ENCODE data around the gene SLC8B1. TPM values are rescaled to one million over a fixed set of nuclear protein-coding genes. Genes with fewer than 3 reads are reported as not detected.

Gene SLC8B1
- total RNA-seq, 1 donor from 2014 or later, result 45.6 TPM

DNA sequence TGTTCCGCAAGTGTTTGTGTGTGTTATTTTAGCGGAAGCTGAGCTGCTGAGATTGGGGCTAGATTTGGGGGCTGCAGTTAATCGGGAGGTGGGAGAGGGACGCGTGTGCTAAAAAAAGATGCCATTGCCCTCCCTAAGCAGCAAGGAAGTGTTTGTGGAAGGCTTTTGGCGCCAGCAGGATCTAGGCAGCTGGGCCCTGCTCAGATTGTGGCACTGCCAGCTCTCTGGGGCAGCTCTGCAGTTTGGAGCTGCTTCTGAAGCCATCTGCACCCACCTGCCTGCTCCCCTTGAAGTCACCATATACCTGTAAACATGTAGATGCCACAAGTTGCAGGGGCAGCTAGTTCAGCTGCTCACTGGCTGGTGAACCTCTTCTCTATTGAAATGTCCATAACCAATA is 84.9 kb downstream of the SLC8B1 start:
- DNase-seq (ENCODE audit: extremely low spot score, unreplicated experiment), result no peak
- H3K4me1 Mint-ChIP-seq (ENCODE audit: unreplicated experiment), result peaks cover 31% of the 10 kb centered on the region
- peaks cover 11% of the 10 kb centered on the region for H3K9me3 Mint-ChIP-seq (ENCODE audit: unreplicated experiment)
- H3K27ac Mint-ChIP-seq (ENCODE audit: unreplicated experiment), result no peak overlapping the region
- H3K4me3 Mint-ChIP-seq (ENCODE audit: unreplicated experiment), result no peak overlapping the region
- H3K27me3 Mint-ChIP-seq (ENCODE audit: unreplicated experiment), result no peaks in the 10 kb centered on the region
- TF ChIP-seq, protein P1, sequence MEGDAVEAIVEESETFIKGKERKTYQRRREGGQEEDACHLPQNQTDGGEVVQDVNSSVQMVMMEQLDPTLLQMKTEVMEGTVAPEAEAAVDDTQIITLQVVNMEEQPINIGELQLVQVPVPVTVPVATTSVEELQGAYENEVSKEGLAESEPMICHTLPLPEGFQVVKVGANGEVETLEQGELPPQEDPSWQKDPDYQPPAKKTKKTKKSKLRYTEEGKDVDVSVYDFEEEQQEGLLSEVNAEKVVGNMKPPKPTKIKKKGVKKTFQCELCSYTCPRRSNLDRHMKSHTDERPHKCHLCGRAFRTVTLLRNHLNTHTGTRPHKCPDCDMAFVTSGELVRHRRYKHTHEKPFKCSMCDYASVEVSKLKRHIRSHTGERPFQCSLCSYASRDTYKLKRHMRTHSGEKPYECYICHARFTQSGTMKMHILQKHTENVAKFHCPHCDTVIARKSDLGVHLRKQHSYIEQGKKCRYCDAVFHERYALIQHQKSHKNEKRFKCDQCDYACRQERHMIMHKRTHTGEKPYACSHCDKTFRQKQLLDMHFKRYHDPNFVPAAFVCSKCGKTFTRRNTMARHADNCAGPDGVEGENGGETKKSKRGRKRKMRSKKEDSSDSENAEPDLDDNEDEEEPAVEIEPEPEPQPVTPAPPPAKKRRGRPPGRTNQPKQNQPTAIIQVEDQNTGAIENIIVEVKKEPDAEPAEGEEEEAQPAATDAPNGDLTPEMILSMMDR (IDR thresholded peaks at IDR 0.05), result no peak
- peaks cover 26% of the 10 kb centered on the region for H3K36me3 Mint-ChIP-seq (ENCODE audit: unreplicated experiment)

DNA sequence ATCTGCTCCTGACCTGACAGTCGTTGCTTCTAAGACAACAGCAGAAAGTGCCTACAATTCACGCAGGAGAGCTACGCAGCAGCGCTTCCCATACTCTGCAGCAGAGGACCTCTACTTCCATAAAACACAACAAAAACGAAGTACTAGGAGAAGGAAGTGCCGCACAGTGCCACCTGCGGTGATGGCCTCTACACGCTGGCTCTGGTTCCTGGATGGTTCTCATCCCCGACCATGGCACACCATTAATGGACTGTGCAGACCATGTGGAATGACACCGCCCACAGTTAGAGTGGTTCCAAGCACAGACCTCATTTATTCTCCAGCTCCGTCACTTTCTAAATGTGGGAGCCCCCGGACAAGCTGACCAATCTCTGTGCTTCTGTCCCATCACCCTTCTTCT is 85.4 kb downstream of the SLC8B1 start:
- Mint-ChIP-seq H3K27ac (ENCODE audit: unreplicated experiment) (no peak overlapping the region), H3K36me3 (ENCODE audit: unreplicated experiment) (peaks cover 25% of the 10 kb centered on the region), H3K9me3 (ENCODE audit: unreplicated experiment) (peaks cover 11% of the 10 kb centered on the region), H3K27me3 (ENCODE audit: unreplicated experiment) (no peaks in the 10 kb centered on the region), H3K4me3 (ENCODE audit: unreplicated experiment) (no peak overlapping the region), H3K4me1 (ENCODE audit: unreplicated experiment) (peaks cover 36% of the 10 kb centered on the region)
- no peak for DNase-seq (ENCODE audit: extremely low spot score, unreplicated experiment)
- TF ChIP-seq, protein P1 (IDR thresholded peaks at IDR 0.05), result no peak

DNA sequence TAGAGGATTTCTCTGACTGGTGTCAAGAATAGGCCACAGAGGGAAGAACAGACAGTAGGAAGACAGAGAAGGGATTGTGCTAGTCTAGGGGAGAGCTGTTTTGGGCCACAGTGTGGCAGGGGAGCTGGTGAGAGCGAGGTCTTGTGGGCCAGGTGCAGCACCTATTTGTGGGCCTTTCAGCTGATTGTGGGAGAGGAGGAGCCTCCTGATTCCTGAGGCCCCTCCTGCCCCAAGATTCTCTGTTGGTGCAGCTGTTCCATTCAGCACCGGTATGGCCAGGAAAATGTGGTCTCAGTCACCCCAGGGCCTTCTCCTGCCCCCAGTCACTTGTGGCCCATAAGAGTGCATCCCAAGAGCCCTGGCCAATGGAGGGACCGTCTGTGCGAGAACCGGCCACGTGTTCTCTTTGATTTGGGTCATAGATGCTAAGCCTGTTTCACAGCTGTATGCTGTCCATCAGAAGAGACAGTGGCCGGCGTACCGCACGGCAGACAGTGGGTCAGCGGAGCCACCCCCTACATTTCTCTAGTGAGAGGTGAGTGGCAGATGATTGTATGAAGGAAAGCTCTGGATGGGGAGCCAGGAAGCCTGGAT is 86.0 kb downstream of the SLC8B1 start:
- Mint-ChIP-seq H3K27me3 (ENCODE audit: unreplicated experiment) (no peaks in the 10 kb centered on the region), H3K27ac (ENCODE audit: unreplicated experiment) (no peak overlapping the region), H3K9me3 (ENCODE audit: unreplicated experiment) (peaks cover 7% of the 10 kb centered on the region), H3K4me3 (ENCODE audit: unreplicated experiment) (no peak overlapping the region), H3K4me1 (ENCODE audit: unreplicated experiment) (peaks cover 42% of the 10 kb centered on the region), H3K36me3 (ENCODE audit: unreplicated experiment) (peaks cover 23% of the 10 kb centered on the region)
- DNase-seq (ENCODE audit: extremely low spot score, unreplicated experiment), result no peak
- TF ChIP-seq, protein P1 (IDR thresholded peaks at IDR 0.05), result no peak

Small RNAs within 50 kb of the gene (microRNA-seq; reads per million reads assigned to microRNA genes)
- not detected for gene MIR6762 (ENCODE audit: unreplicated experiment)

Other genes starting within 250 kb of the SLC8B1 start
- not detected in 2 replicates for gene RASAL1, start 199.3 kb downstream of the SLC8B1 start, total RNA-seq
- gene CFAP73, start 185.4 kb downstream of the SLC8B1 start, total RNA-seq, result not detected in 2 replicates
- gene DDX54, start 149.6 kb downstream of the SLC8B1 start, total RNA-seq, result 52.8 and 52.9 TPM in 2 replicates
- gene RITA1, start 149.4 kb downstream of the SLC8B1 start, total RNA-seq, result 19.9 and 20.5 TPM in 2 replicates
- 74.6 and 80.6 TPM in 2 replicates for gene TPCN1, start 113.6 kb downstream of the SLC8B1 start, total RNA-seq
- 103 and 109 TPM in 2 replicates for gene PLBD2, start 23.5 kb upstream of the SLC8B1 start, total RNA-seq
- gene SDS, start 68.8 kb upstream of the SLC8B1 start, total RNA-seq, result not detected in 2 replicates
- gene SDSL, start 87.3 kb upstream of the SLC8B1 start, total RNA-seq, result 4.4 and 6.2 TPM in 2 replicates
- not detected in 2 replicates for gene LHX5, start 136.8 kb upstream of the SLC8B1 start, total RNA-seq

Measured in osteocyte (in vitro differentiated cells).